GM10266 (cell line): ENCODE results near the gene XPO4.

Source experiments
- DNase-seq: peaks from one replicate; pipeline ENCODE4 v3.0.0; 2012; ENCODE audit errors: extremely low spot score
- TF ChIP-seq, protein P1 (sequence below): IDR thresholded peaks from 2 replicates; pipeline ENCODE4 v1.5.1; 2012; ENCODE audit warnings: mild to moderate bottlenecking, low read depth; ENCODE audit not compliant: control insufficient read depth, insufficient read depth; ENCODE audit errors: missing control alignments

XPO4 gene

DNA sequence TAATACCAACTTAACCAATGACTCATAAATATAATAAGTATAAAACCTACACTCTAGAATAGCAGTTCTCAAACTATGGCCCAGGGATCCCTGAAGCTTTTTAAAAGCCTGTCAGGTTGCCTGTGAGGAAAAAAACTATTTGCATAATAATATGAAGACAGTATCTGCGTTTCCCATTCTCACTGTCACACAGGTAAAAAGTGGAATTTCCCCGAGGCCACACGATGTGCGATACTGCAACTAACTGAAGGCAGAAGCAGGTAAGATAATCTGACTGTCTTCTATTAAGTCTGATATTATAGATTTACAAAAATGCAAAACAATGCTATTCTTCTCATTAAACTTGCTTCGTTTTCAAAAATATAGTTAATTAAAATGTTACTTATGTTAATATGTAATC is 76.2 kb downstream of the XPO4 start:
- TF ChIP-seq, protein P1, sequence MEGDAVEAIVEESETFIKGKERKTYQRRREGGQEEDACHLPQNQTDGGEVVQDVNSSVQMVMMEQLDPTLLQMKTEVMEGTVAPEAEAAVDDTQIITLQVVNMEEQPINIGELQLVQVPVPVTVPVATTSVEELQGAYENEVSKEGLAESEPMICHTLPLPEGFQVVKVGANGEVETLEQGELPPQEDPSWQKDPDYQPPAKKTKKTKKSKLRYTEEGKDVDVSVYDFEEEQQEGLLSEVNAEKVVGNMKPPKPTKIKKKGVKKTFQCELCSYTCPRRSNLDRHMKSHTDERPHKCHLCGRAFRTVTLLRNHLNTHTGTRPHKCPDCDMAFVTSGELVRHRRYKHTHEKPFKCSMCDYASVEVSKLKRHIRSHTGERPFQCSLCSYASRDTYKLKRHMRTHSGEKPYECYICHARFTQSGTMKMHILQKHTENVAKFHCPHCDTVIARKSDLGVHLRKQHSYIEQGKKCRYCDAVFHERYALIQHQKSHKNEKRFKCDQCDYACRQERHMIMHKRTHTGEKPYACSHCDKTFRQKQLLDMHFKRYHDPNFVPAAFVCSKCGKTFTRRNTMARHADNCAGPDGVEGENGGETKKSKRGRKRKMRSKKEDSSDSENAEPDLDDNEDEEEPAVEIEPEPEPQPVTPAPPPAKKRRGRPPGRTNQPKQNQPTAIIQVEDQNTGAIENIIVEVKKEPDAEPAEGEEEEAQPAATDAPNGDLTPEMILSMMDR = no peak
- no peak for DNase-seq

DNA sequence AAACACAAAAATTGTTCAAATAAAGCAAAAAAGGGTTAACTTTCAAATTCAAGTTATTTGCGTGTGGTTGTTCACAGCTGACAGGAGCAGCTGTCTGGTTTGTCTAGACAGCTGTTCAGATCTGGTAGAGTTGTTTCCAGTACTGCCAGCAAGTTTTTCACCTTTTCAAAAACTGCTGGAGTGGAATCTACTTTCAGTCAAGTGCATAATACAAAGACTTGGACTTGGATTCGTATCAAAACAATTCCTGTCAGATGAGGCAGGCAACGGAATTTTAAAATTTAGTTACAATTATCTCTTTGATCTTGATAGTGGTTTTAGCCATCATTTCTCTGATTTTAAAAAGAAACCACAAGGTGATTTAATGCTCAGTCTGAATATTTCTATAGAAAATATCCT is 77.1 kb downstream of the XPO4 start:
- TF ChIP-seq, protein P1 = no peak

GRCh38 chr13:20824762-20825476 is 77.6 kb downstream of the XPO4 start:
- TF ChIP-seq, protein P1 = no peak
- DNase-seq = no peak

More for the DNA sequence above, 77.1 kb downstream of the XPO4 start:
- DNase-seq = no peak

- TF ChIP-seq, protein P1 = no peak
Measured at GRCh38 chr13:20823071-20823470, 79.5 kb downstream of the XPO4 start.

DNA sequence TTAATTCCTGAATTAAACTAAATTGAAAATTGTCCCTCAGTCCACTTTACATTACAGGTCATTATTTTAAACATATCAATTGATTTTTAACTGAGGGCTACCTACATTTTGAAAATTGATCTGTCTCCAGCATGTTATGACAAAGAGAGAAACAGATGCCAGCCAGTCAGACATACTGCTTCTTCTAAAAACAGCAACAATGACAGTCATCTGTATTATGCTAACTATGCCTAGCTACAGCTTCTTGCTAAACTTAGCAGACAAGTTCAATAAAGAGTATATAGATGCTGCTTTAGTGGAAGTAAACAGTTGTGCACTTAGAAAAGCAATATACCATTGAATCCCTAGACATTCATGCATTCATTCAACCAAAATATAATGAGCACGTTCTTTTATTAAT is 80.1 kb downstream of the XPO4 start:
- no peak for DNase-seq
- TF ChIP-seq, protein P1 = no peak

More at GRCh38 chr13:20823071-20823470, 79.5 kb downstream of the XPO4 start:
- no peak for DNase-seq

DNA sequence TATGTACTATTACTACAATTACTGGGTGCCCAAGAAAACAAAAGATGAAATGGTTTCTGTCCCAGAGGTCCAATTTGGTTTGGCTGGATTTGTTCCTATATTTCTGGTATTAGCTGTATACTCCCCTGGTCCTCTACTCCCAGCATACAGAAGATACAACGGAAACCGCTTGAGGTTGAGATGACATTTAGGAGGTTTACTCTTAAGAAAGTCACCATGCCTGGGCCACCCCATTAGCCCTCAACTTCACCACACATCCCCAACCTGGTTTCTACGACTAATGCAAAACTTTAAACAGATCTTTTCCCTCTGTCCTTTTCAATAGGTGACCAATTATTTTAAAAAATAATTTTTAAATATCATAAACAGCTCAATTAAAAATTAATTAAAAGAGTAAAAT is 82.8 kb downstream of the XPO4 start:
- no peak for DNase-seq
- TF ChIP-seq, protein P1 = no peak

DNA sequence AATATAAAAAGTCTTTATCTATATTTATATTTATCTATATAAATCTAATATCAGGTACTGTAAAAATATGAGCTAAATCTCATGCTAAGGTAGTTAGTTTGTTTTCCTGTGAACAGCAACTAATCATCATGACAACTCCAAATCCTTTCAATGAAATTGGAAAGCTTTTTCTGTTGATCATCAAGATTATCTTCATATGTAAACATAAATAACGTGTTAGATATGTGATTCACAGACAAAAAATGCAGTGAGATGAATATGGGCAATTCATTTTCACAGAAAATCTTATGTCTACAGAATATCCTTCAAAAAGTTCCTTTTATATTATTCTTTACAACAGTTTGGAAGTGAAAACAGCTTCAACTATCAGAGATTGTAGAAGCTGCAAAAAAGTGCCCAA is 87.1 kb downstream of the XPO4 start:
- DNase-seq = no peak

More for the DNA sequence above, 87.1 kb downstream of the XPO4 start:
- TF ChIP-seq, protein P1 = no peak
